MCF 10A (cell line): ENCODE results near the gene ST7. TPM values are rescaled to one million over a fixed set of nuclear protein-coding genes. Genes with fewer than 3 reads are reported as not detected.

ENCODE experiments used
- BruUV-seq: library from RNA; stranded (reverse); fragments of 400-500 nt; replicated peaks from 2 replicates; lab custom pipeline; 2021; lab: Mats Ljungman, UMichigan
- CTCF ChIA-PET: fragments of 300-600 bp; sonication (Branson Sonifier 250); formaldehyde crosslinking; extraction: SDS; loops from one replicate; lab custom pipeline; 2021; ENCODE audit warnings: antibody characterized with exemption, inconsistent platforms; lab: Yijun Ruan, JAX
- POLR2A ChIA-PET: fragments of 300-600, 350-650 bp; sonication (Branson Sonifier 250); formaldehyde crosslinking; extraction: SDS; loops from one replicate; lab custom pipeline; 2020; ENCODE audit warnings: antibody characterized with exemption, inconsistent platforms; lab: Yijun Ruan, JAX
- DNase-seq: peaks from one replicate; pipeline ENCODE4 v3.0.0-alpha.2; 2018; ENCODE audit not compliant: unreplicated experiment
- H3K27ac Mint-ChIP-seq: one replicate; pipeline ENCODE4 v1.8.0; 2022; ENCODE audit warnings: mild to moderate bottlenecking, low read depth, mixed read lengths; ENCODE audit not compliant: unreplicated experiment
- H3K27me3 Mint-ChIP-seq: one replicate; pipeline ENCODE4 v1.8.0; 2022; ENCODE audit warnings: mixed read lengths; ENCODE audit not compliant: insufficient read depth, unreplicated experiment
- H3K36me3 Mint-ChIP-seq: one replicate; pipeline ENCODE4 v1.8.0; 2022; ENCODE audit warnings: mild to moderate bottlenecking, moderate library complexity, mixed read lengths; ENCODE audit not compliant: insufficient read depth, unreplicated experiment
- H3K4me1 Mint-ChIP-seq: one replicate; pipeline ENCODE4 v1.8.0; 2022; ENCODE audit warnings: mixed read lengths; ENCODE audit not compliant: insufficient read depth, unreplicated experiment
- H3K4me3 Mint-ChIP-seq: one replicate; pipeline ENCODE4 v1.8.0; 2022; ENCODE audit warnings: mild to moderate bottlenecking, moderate library complexity, mixed read lengths; ENCODE audit not compliant: unreplicated experiment
- H3K9me3 Mint-ChIP-seq: one replicate; pipeline ENCODE4 v1.8.0; 2022; ENCODE audit warnings: mixed read lengths; ENCODE audit not compliant: unreplicated experiment
- intact Hi-C: fragments of 100-400 bp; cut with micrococcal nuclease; formaldehyde crosslinking; loops from 2 replicates; pipeline ENCODE4 v1.14.1; 2022
- total RNA-seq: library from RNA; stranded (reverse); gene quantifications from 2 replicates; pipeline ENCODE4 v1.2.3, GENCODE V29; 2022
- TF ChIP-seq, protein P1 (sequence below): fragments of 200-600 bp; IDR thresholded peaks from one replicate; pipeline ENCODE4 v1.8.0; 2022; ENCODE audit warnings: antibody characterized with exemption, mild to moderate bottlenecking; ENCODE audit not compliant: unreplicated experiment

The ST7 gene
- total RNA-seq, 1 experiment from 2014 or later = 18.5 TPM

GRCh38 chr7:116938678-116939077 lies 14.6 kb upstream of the ST7 start:
- Mint-ChIP-seq H3K9me3 (no peaks in the 10 kb centered on the region), H3K27ac (no peak overlapping the region), H3K27me3 (peaks cover 15% of the 10 kb centered on the region), H3K36me3 (no peaks in the 10 kb centered on the region), H3K4me1 (no peaks in the 10 kb centered on the region), H3K4me3 (no peak overlapping the region)
- DNase-seq = no peak
- TF ChIP-seq, protein P1, sequence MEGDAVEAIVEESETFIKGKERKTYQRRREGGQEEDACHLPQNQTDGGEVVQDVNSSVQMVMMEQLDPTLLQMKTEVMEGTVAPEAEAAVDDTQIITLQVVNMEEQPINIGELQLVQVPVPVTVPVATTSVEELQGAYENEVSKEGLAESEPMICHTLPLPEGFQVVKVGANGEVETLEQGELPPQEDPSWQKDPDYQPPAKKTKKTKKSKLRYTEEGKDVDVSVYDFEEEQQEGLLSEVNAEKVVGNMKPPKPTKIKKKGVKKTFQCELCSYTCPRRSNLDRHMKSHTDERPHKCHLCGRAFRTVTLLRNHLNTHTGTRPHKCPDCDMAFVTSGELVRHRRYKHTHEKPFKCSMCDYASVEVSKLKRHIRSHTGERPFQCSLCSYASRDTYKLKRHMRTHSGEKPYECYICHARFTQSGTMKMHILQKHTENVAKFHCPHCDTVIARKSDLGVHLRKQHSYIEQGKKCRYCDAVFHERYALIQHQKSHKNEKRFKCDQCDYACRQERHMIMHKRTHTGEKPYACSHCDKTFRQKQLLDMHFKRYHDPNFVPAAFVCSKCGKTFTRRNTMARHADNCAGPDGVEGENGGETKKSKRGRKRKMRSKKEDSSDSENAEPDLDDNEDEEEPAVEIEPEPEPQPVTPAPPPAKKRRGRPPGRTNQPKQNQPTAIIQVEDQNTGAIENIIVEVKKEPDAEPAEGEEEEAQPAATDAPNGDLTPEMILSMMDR = no peak
- CTCF ChIA-PET = interaction anchor here (0.7 to 0.9 kb wide), 2 partner anchors 8 to 624 kb away, joined by 3 to 4 read pairs; no protein-coding TSS in a partner anchor
- BruUV-seq = no TSS peak
- intact Hi-C loops = no loop called here
- POLR2A ChIA-PET = interaction anchor here (1.0 kb wide), 1 partner anchor 14 kb away, joined by 3 read pairs; no protein-coding TSS in a partner anchor

DNA sequence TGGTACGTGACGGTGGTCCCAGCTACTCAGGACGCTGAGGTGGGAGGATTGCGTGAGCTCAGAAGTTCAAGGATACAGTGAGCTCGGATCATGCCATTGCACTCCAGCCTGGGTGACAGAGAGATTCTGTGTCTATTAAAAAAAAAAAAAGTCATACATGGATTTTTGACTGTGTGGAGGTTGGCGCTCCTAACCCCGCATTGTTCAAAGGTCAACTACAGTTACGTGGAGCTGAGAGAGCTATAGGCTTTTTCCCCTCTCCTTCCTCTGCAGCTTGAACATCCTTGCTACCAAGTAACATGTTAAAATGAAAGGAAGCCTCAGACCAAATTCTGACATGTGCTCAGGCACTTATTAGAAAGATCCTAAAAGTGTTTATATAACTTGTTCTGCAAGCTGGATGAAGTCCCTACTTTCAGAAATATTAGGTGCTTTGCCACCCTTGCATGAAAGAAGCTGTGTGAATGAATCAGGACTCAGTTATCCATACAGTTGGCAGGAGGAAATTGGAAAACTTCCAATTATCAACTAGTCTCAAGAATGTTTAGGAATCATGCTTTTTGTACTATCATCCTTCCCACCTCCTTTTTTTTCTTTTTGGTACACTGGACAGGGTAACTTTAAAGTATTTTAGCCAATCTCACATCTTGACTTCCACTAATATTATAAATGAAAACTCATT lies 12.5 kb upstream of the ST7 start:
- intact Hi-C loops = no loop called here
- POLR2A ChIA-PET = interaction anchor here (1.0 to 4.3 kb wide), 2 partner anchors 10 to 12 kb away, joined by 3 to 17 read pairs; partner anchors contain the start of gene ST7
- no peak overlapping the region for H3K4me3 Mint-ChIP-seq
- H3K36me3 Mint-ChIP-seq = no peaks in the 10 kb centered on the region
- DNase-seq = no peak
- H3K9me3 Mint-ChIP-seq = no peaks in the 10 kb centered on the region
- no TSS peak for BruUV-seq
- TF ChIP-seq, protein P1 = no peak
- CTCF ChIA-PET = interaction anchor here (0.6 to 1.7 kb wide), 6 partner anchors 8 to 1256 kb away, joined by 3 to 10 read pairs (median 4); no protein-coding TSS in a partner anchor
- peaks cover 12% of the 10 kb centered on the region for H3K27me3 Mint-ChIP-seq
- no peak overlapping the region for H3K27ac Mint-ChIP-seq
- H3K4me1 Mint-ChIP-seq = no peaks in the 10 kb centered on the region

DNA sequence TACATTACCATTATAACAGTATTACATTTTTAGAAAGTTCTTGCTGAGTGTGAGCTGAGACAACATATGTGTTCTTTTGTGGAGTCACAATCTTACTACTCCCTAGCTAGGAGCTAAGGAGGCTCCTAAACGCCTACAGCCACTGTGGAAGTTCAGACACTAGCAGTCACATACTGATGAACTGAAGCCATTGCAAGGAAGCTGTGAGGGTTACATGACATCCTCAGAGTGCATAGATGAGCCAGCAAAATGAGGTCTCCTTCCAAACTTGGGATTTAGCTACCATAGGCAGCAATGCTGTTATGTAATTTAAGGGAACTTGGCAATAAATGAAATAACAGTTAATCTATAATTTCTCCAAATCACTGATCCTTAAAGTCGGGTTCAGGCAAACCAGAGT lies 10.8 kb upstream of the ST7 start:
- TF ChIP-seq, protein P1 = no peak
- no peak overlapping the region for H3K4me3 Mint-ChIP-seq
- intact Hi-C loops = no loop called here

DNA sequence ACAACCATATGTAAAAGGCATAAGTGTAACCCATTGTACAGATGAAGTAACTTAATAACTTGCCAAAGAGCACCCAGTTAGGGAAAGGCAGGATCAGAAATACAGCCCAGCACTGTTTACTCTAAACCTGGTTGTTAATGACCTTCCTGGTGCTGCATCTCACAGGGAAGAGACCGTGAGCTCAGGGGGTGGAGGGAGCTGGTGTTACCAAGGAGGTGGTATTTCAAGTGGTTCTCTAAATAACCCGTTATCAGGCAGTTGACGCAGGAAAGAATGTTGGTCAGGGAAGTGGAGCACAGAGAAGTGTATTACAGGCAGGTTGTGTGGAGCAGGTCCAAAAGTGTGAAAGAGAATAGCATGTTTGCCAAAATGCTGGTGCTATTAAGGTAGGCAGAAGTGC lies 4.4 kb upstream of the ST7 start:
- no peak overlapping the region for H3K27ac Mint-ChIP-seq
- CTCF ChIA-PET = interaction anchor here (0.6 to 1.4 kb wide), 2 partner anchors 16 to 314 kb away, joined by 3 read pairs; no protein-coding TSS in a partner anchor

More for the DNA sequence above, 10.8 kb upstream of the ST7 start:
- Mint-ChIP-seq H3K27me3 (no peaks in the 10 kb centered on the region), H3K27ac (no peak overlapping the region), H3K36me3 (no peaks in the 10 kb centered on the region), H3K9me3 (no peaks in the 10 kb centered on the region), H3K4me1 (no peaks in the 10 kb centered on the region)
- ChIA-PET POLR2A (interaction anchor here (0.9 to 4.3 kb wide), 2 partner anchors 11 to 22 kb away, joined by 3 to 17 read pairs; partner anchors contain the start of gene ST7), CTCF (interaction anchor here (1.0 to 2.2 kb wide), 4 partner anchors 10 to 186 kb away, joined by 3 to 11 read pairs (median 4); no protein-coding TSS in a partner anchor)
- DNase-seq = no peak
- BruUV-seq = no TSS peak

More for the DNA sequence above, 4.4 kb upstream of the ST7 start:
- intact Hi-C loops = no loop called here
- H3K36me3 Mint-ChIP-seq = no peaks in the 10 kb centered on the region
- no peak overlapping the region for H3K4me3 Mint-ChIP-seq
- no peak for DNase-seq
- no peaks in the 10 kb centered on the region for H3K27me3 Mint-ChIP-seq
- H3K9me3 Mint-ChIP-seq = no peaks in the 10 kb centered on the region
- POLR2A ChIA-PET = no interaction called here
- H3K4me1 Mint-ChIP-seq = no peaks in the 10 kb centered on the region
- BruUV-seq = no TSS peak
- TF ChIP-seq, protein P1 = no peak
